Measurements from ENCODE around the gene CDH13.

GRCh38 chr16:82755570-82756282 is 129.0 kb downstream of the CDH13 start:
- peak in 1 of 3 experiments; percentile 11 for TF ChIP-seq CTCF (IDR thresholded peaks at IDR 0.05)
- TF ChIP-seq EP300 (IDR thresholded peaks at IDR 0.05) = no peak
- TF ChIP-seq POLR2A (IDR thresholded peaks at IDR 0.05; ENCODE audit: low read depth) = no peak
- TF ChIP-seq POLR2AphosphoS5 (IDR thresholded peaks at IDR 0.05) = no peak

Data from esophagus muscularis mucosa (tissue), 4 donors.